Measurements from ENCODE around the gene HOXA2. TPM values are rescaled to one million over a fixed set of nuclear protein-coding genes. Genes with fewer than 3 reads are reported as not detected.

Gene HOXA2
- total and polyA plus RNA-seq, 3 experiments from 2014 or later, result not detected

- Mint-ChIP-seq H3K27ac (peak within 1 kb of the TSS in 5 of 8 donors; percentile 25 to 57 (median 38)), H3K36me3 (no peaks in the 10 kb centered on the region), H3K4me3 (peak within 1 kb of the TSS; percentile 68 to 89 (median 77)), H3K27me3 (peaks cover 43 to 82% of the 10 kb centered on the region in 2 donors), H3K9me3 (no peaks in the 10 kb centered on the region), H3K4me1 (peaks cover 0 to 3% (median 0%) of the 10 kb centered on the region in 3 donors)
- no peak within 1 kb of the TSS for H3K27ac ChIP-seq (ENCODE audit: low read depth, low read length)
- DNase-seq, result peak; percentile 70 to 82 (median 71)
- ChIA-PET POLR2A (interaction anchor here (0.6 kb wide), 1 partner anchor 274 kb away, joined by 6 read pairs; no protein-coding TSS in a partner anchor), CTCF (interaction anchor here (1.4 to 2.8 kb wide), 2 partner anchors 11 to 20 kb away, joined by 5 to 11 read pairs; no protein-coding TSS in a partner anchor)
- no peaks in the 10 kb centered on the region for H3K36me3 ChIP-seq (ENCODE audit: insufficient read depth, low read length)
- peaks cover 6% of the 10 kb centered on the region for H3K27me3 ChIP-seq (ENCODE audit: insufficient read depth, low read length, poor library complexity, severe bottlenecking)
- peaks cover 6% of the 10 kb centered on the region for H3K4me1 ChIP-seq (ENCODE audit: insufficient read depth, low read length)
- H3K9me3 ChIP-seq (ENCODE audit: low read length), result no peaks in the 10 kb centered on the region
- peak within 1 kb of the TSS; percentile 76 for H3K4me3 ChIP-seq (ENCODE audit: low read length)
These were observed 28.3 kb upstream of the HOXA2 start, which contains the start of gene HOXA4 for GRCh38 chr7:27130540-27131389. HOXA4 (minus strand) TSS chr7:27130757; CDS start chr7:27130733, 24 bp downstream.

- peaks cover 46 to 81% of the 10 kb centered on the region in 2 donors for H3K27me3 Mint-ChIP-seq
- no peaks in the 10 kb centered on the region for H3K9me3 Mint-ChIP-seq
These were observed 27.5 kb upstream of the HOXA2 start for GRCh38 chr7:27129729-27130539.

GRCh38 chr7:27128776-27129728, 26.6 kb upstream of the HOXA2 start:
- no peak for DNase-seq
- peaks cover 5% of the 10 kb centered on the region for H3K27me3 ChIP-seq (ENCODE audit: insufficient read depth, low read length, poor library complexity, severe bottlenecking)
- ChIA-PET CTCF (no interaction called here), POLR2A (no interaction called here)
- peak overlapping the region in 6 of 7 donors; percentile 31 to 84 (median 58) for H3K4me3 Mint-ChIP-seq
- H3K27ac Mint-ChIP-seq, result no peak overlapping the region
- no peaks in the 10 kb centered on the region for H3K9me3 ChIP-seq (ENCODE audit: low read length)
- no peaks in the 10 kb centered on the region for H3K36me3 ChIP-seq (ENCODE audit: insufficient read depth, low read length)
- H3K4me1 Mint-ChIP-seq, result peaks cover 0 to 3% (median 0%) of the 10 kb centered on the region in 3 donors
- H3K4me1 ChIP-seq (ENCODE audit: insufficient read depth, low read length), result peaks cover 6% of the 10 kb centered on the region
- H3K9me3 Mint-ChIP-seq, result no peaks in the 10 kb centered on the region
- H3K27ac ChIP-seq (ENCODE audit: low read depth, low read length), result no peak overlapping the region
- no peaks in the 10 kb centered on the region for H3K36me3 Mint-ChIP-seq
- peaks cover 48 to 81% of the 10 kb centered on the region in 2 donors for H3K27me3 Mint-ChIP-seq
- H3K4me3 ChIP-seq (ENCODE audit: low read length), result no peak overlapping the region

More at GRCh38 chr7:27129729-27130539, 27.5 kb upstream of the HOXA2 start:
- H3K27me3 ChIP-seq (ENCODE audit: insufficient read depth, low read length, poor library complexity, severe bottlenecking), result peaks cover 5% of the 10 kb centered on the region
- H3K9me3 ChIP-seq (ENCODE audit: low read length), result no peaks in the 10 kb centered on the region
- peak in 1 of 5 donors; percentile 23 for DNase-seq
- H3K27ac ChIP-seq (ENCODE audit: low read depth, low read length), result no peak overlapping the region
- POLR2A ChIA-PET, result no interaction called here
- Mint-ChIP-seq H3K36me3 (no peaks in the 10 kb centered on the region), H3K27ac (no peak overlapping the region), H3K4me3 (peak overlapping the region in 5 of 7 donors; percentile 46 to 71 (median 54)), H3K4me1 (peaks cover 0 to 3% (median 0%) of the 10 kb centered on the region in 3 donors)
- H3K4me1 ChIP-seq (ENCODE audit: insufficient read depth, low read length), result peaks cover 6% of the 10 kb centered on the region
- no peaks in the 10 kb centered on the region for H3K36me3 ChIP-seq (ENCODE audit: insufficient read depth, low read length)
- H3K4me3 ChIP-seq (ENCODE audit: low read length), result no peak overlapping the region
- CTCF ChIA-PET, result interaction anchor here (2.8 kb wide), 1 partner anchor 21 kb away, joined by 11 read pairs; no protein-coding TSS in a partner anchor

- POLR2A ChIA-PET, result no interaction called here
- Mint-ChIP-seq H3K36me3 (no peaks in the 10 kb centered on the region), H3K4me3 (peak overlapping the region in 1 of 7 donors; percentile 65), H3K9me3 (no peaks in the 10 kb centered on the region), H3K27ac (no peak overlapping the region), H3K4me1 (peaks cover 0 to 3% (median 0%) of the 10 kb centered on the region in 3 donors), H3K27me3 (peaks cover 40 to 75% of the 10 kb centered on the region in 2 donors)
- H3K4me3 ChIP-seq (ENCODE audit: low read length), result no peak overlapping the region
- peaks cover 6% of the 10 kb centered on the region for H3K4me1 ChIP-seq (ENCODE audit: insufficient read depth, low read length)
- peaks cover 5% of the 10 kb centered on the region for H3K27me3 ChIP-seq (ENCODE audit: insufficient read depth, low read length, poor library complexity, severe bottlenecking)
- no peaks in the 10 kb centered on the region for H3K36me3 ChIP-seq (ENCODE audit: insufficient read depth, low read length)
- no peak for DNase-seq
- CTCF ChIA-PET, result no interaction called here
- no peaks in the 10 kb centered on the region for H3K9me3 ChIP-seq (ENCODE audit: low read length)
- H3K27ac ChIP-seq (ENCODE audit: low read depth, low read length), result no peak overlapping the region
These were observed 25.6 kb upstream of the HOXA2 start for GRCh38 chr7:27128034-27128433.

GRCh38 chr7:27126596-27127327, 24.3 kb upstream of the HOXA2 start:
- Histone ChIP-seq H3K4me3 (ENCODE audit: low read length) (no peak overlapping the region), H3K36me3 (ENCODE audit: insufficient read depth, low read length) (no peaks in the 10 kb centered on the region), H3K27me3 (ENCODE audit: insufficient read depth, low read length, poor library complexity, severe bottlenecking) (peaks cover 5% of the 10 kb centered on the region), H3K4me1 (ENCODE audit: insufficient read depth, low read length) (peaks cover 6% of the 10 kb centered on the region), H3K27ac (ENCODE audit: low read depth, low read length) (no peak overlapping the region), H3K9me3 (ENCODE audit: low read length) (no peaks in the 10 kb centered on the region)
- peaks cover 0 to 3% (median 0%) of the 10 kb centered on the region in 3 donors for H3K4me1 Mint-ChIP-seq
- H3K27me3 Mint-ChIP-seq, result peaks cover 32 to 65% of the 10 kb centered on the region in 2 donors
- peak overlapping the region in 1 of 7 donors; percentile 36 for H3K4me3 Mint-ChIP-seq
- peak overlapping the region in 1 of 8 donors; percentile 18 for H3K27ac Mint-ChIP-seq
- ChIA-PET CTCF (interaction anchor here (0.8 kb wide), 1 partner anchor 24 kb away, joined by 3 read pairs; no protein-coding TSS in a partner anchor), POLR2A (no interaction called here)
- H3K9me3 Mint-ChIP-seq, result no peaks in the 10 kb centered on the region
- H3K36me3 Mint-ChIP-seq, result no peaks in the 10 kb centered on the region
- DNase-seq, result no peak

GRCh38 chr7:27125986-27126394, 23.5 kb upstream of the HOXA2 start:
- Mint-ChIP-seq H3K27ac (no peak overlapping the region), H3K27me3 (peaks cover 30 to 59% of the 10 kb centered on the region in 2 donors), H3K4me1 (no peaks in the 10 kb centered on the region), H3K4me3 (no peak overlapping the region), H3K36me3 (no peaks in the 10 kb centered on the region), H3K9me3 (no peaks in the 10 kb centered on the region)
- Histone ChIP-seq H3K9me3 (ENCODE audit: low read length) (no peaks in the 10 kb centered on the region), H3K27ac (ENCODE audit: low read depth, low read length) (no peak overlapping the region), H3K27me3 (ENCODE audit: insufficient read depth, low read length, poor library complexity, severe bottlenecking) (peaks cover 5% of the 10 kb centered on the region), H3K4me1 (ENCODE audit: insufficient read depth, low read length) (peaks cover under 1% of the 10 kb centered on the region), H3K36me3 (ENCODE audit: insufficient read depth, low read length) (no peaks in the 10 kb centered on the region), H3K4me3 (ENCODE audit: low read length) (no peak overlapping the region)
- ChIA-PET CTCF (no interaction called here), POLR2A (interaction anchor here (0.7 kb wide), 1 partner anchor 148 kb away, joined by 3 read pairs; no protein-coding TSS in a partner anchor)
- DNase-seq, result no peak

Measured in CD8-positive, alpha-beta memory T cell (primary cell).